Lower leg skin (tissue), 4 donors: ENCODE results near the gene TP53I13. TPM values are rescaled to one million over a fixed set of nuclear protein-coding genes. Genes with fewer than 3 reads are reported as not detected.
A peak's percentile ranks its signal among the peaks of the same experiment; 100 is the strongest.

Experiments used
- DNase-seq, 2 donors: peaks; one replicate each; pipeline ENCODE4 v3.0.0-alpha.2; 2019; ENCODE audit warnings: low spot score in 2 of 2
- H3K4me3 ChIP-seq: fragments of 200-600 bp; sonication (generic); 2 replicates; pipeline ENCODE4 v1.5.1; 2017; ENCODE audit warnings: mild to moderate bottlenecking, low read depth; ENCODE audit not compliant: poor library complexity, severe bottlenecking
- CTCF ChIP-seq, 3 donors: fragments of 450-650 bp; IDR thresholded peaks; one replicate each; pipeline ENCODE4 v1.5.1; 2016; ENCODE audit warnings: antibody characterized with exemption in 3 of 3, mild to moderate bottlenecking in 3 of 3, moderate library complexity in 2 of 3
- POLR2A ChIP-seq, 2 donors: fragments of 450-650 bp; IDR thresholded peaks; one replicate each; pipeline ENCODE4 v1.6.1; 2016 to 2017; ENCODE audit warnings: antibody characterized with exemption in 2 of 2, mild to moderate bottlenecking in 1 of 2, moderate library complexity in 1 of 2
- WGBS, 2 donors: methylation state at CpG; one replicate each; pipeline ENCODE4 v1.1.5; 2018; 5-methylcytosine and 5-hydroxymethylcytosine counted together
- intact Hi-C: fragments of 100-400 bp; cut with DNase I; formaldehyde crosslinking; loops from one replicate; pipeline ENCODE4 v1.15.0; 2023; ENCODE audit warnings: low total_unique reads
- total RNA-seq, 4 donors: library from RNA; depleted of rRNA; stranded (reverse); fragments of >200 nt; gene quantifications; one replicate each; pipeline ENCODE4 v1.1.0, GENCODE V29; 2016

Gene TP53I13
- total RNA-seq, 4 donors from 2014 or later, result 30.2 to 55.8 (median 34.5) TPM

DNA sequence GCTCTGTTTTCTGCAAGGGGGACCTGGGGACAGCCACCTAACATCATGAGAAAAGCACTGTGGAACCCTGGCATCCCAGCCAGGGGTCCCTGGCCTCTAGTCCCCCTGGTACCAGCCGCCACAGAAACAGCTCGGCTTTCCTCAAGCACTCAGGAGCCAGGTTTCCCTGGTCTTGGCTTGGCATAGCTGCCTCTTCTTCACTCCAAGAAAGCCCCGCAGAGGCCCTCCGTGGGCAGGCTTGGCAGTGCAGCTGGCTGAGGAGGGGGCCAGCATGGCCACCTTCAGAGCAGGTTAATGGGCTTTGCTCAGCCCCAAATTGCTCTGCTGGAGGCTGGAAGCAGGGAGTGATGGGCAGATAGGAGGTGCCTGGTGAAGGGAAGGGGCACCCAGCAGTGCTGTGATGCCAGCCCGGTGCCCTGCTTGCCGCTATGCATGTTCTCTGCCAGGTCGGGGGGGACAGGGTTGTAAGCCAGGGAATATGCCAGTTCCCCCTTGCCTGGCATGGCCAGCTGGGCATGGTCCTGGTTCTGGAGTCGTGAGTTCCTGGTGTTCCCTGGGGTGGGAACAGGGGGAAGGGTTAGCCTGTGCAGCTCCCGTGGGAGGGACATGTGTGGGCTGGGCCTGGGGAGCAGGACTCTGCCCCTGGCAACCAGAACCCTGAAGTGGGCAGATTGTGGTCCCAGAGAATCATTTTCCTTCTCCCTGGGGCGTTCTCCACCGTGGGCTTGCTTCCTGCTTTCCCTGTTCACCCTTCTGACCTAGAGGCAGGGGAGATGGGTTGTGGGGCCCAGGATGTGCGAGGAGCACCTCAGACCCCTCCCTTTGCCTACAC is 27.7 kb downstream of the TP53I13 start:
- no peak overlapping the region for H3K4me3 ChIP-seq
- peak in 1 of 2 donors; percentile 12 for DNase-seq

GRCh38 chr17:29596811-29597210 is 28.3 kb downstream of the TP53I13 start:
- TF ChIP-seq POLR2A (IDR thresholded peaks at IDR 0.05) (no peak), CTCF (IDR thresholded peaks at IDR 0.05) (no peak)
- no peak overlapping the region for H3K4me3 ChIP-seq
- 60 to 71% methylated on average over 9 of the region's 9 CpGs for WGBS, 2 donors
- peak in 1 of 2 donors; percentile 11 for DNase-seq
- intact Hi-C loops, result no loop called here

More for the DNA sequence above, 27.7 kb downstream of the TP53I13 start:
- WGBS, 2 donors, result 78 to 79% methylated on average over 12 of the region's 12 CpGs
- intact Hi-C loops, result no loop called here
- TF ChIP-seq CTCF (IDR thresholded peaks at IDR 0.05) (no peak), POLR2A (IDR thresholded peaks at IDR 0.05) (no peak)

- H3K4me3 ChIP-seq, result no peak overlapping the region
- 61 to 70% methylated on average over 9 to 13 of the region's 13 CpGs for WGBS, 2 donors
- no peak for DNase-seq
- no peak for TF ChIP-seq CTCF (IDR thresholded peaks at IDR 0.05)
- TF ChIP-seq POLR2A (IDR thresholded peaks at IDR 0.05), result no peak
- intact Hi-C loops, result no loop called here
These were observed 29.1 kb downstream of the TP53I13 start for GRCh38 chr17:29597361-29598172.

- no peak overlapping the region for H3K4me3 ChIP-seq
- intact Hi-C loops, result no loop called here
- no peak for DNase-seq
- WGBS, 2 donors, result 85% methylated on average over 6 of the region's 6 CpGs
- TF ChIP-seq POLR2A (IDR thresholded peaks at IDR 0.05) (no peak), CTCF (IDR thresholded peaks at IDR 0.05) (no peak)
These were observed 34.7 kb downstream of the TP53I13 start for GRCh38 chr17:29603109-29603674.

- intact Hi-C loops, result no loop called here
- WGBS, 2 donors, result 93 to 94% methylated on average over 27 to 29 of the region's 29 CpGs
- DNase-seq, result no peak
These were observed 39.2 kb downstream of the TP53I13 start for GRCh38 chr17:29607557-29608195.

More at GRCh38 chr17:29607557-29608195, 39.2 kb downstream of the TP53I13 start:
- no peak for TF ChIP-seq POLR2A (IDR thresholded peaks at IDR 0.05)
- TF ChIP-seq CTCF (IDR thresholded peaks at IDR 0.05), result no peak
- no peak overlapping the region for H3K4me3 ChIP-seq
